HEK293 (cell line): Measurements from ENCODE around the gene DCUN1D2.
A peak's percentile ranks its signal among the peaks of the same experiment; 100 is the strongest.

Experiments
- CTCF ChIA-PET: fragments of 350-600 bp; formaldehyde crosslinking; extraction: SDS; loops from one replicate; lab custom pipeline; 2021; ENCODE audit warnings: antibody characterized with exemption; lab: Yijun Ruan, JAX
- POLR2A ChIA-PET: fragments of 300-600 bp; formaldehyde crosslinking; extraction: SDS; loops from one replicate; lab custom pipeline; 2020; ENCODE audit warnings: antibody characterized with exemption, inconsistent platforms; lab: Yijun Ruan, JAX
- H3K27ac ChIP-seq: fragments of 200-500 bp; sonication (Bioruptor generic); 2 replicates; pipeline ENCODE4 v1.5.1; 2014; ENCODE audit warnings: low read depth, low read length, control low read depth, inconsistent platforms; ENCODE audit errors: extremely low read depth
- H3K36me3 ChIP-seq, 2 experiments: fragments of 200-500 bp in 1 of 2; sonication (Bioruptor generic) in 1 of 2; 1 replicate in 1 of 2; 2 replicates in 1 of 2; pipeline ENCODE4 v1.5.1; 2014 to 2017; ENCODE audit warnings: inconsistent platforms in 2 of 2, low read length in 2 of 2; ENCODE audit not compliant: control insufficient read depth in 2 of 2, insufficient read depth in 1 of 2
- H3K4me1 ChIP-seq: fragments of 200-500 bp; sonication (Bioruptor generic); 2 replicates; pipeline ENCODE4 v1.5.1; 2014; ENCODE audit warnings: mild to moderate bottlenecking, low read length, inconsistent platforms; ENCODE audit not compliant: control insufficient read depth, insufficient read depth
- H3K4me3 ChIP-seq: 2 replicates; pipeline ENCODE4 v1.5.1; 2011; ENCODE audit warnings: low read depth, mild to moderate bottlenecking, control low read depth, low read length, moderate library complexity
- H3K9me3 ChIP-seq: fragments of 200-500 bp; sonication (Bioruptor generic); 2 replicates; pipeline ENCODE4 v1.5.1; 2014; ENCODE audit warnings: low read depth, low read length, inconsistent platforms; ENCODE audit not compliant: control insufficient read depth, insufficient read depth
- BCL11B ChIP-seq: fragments of 450-650 bp; formaldehyde crosslinking; IDR thresholded peaks from 2 replicates; pipeline ENCODE4 v1.5.1; 2016; ENCODE audit warnings: low read depth, missing biosample characterization, missing genetic modification characterization
- EGR2 ChIP-seq: fragments of 450-650 bp; formaldehyde crosslinking; IDR thresholded peaks from 2 replicates; pipeline ENCODE4 v1.5.1; 2016; ENCODE audit warnings: low read depth, missing biosample characterization, missing genetic modification characterization
- HIC1 ChIP-seq: fragments of 450-650 bp; formaldehyde crosslinking; IDR thresholded peaks from 2 replicates; pipeline ENCODE4 v1.5.1; 2016; ENCODE audit warnings: missing biosample characterization, missing genetic modification characterization
- KLF9 ChIP-seq: fragments of 450-650 bp; formaldehyde crosslinking; IDR thresholded peaks from 2 replicates; pipeline ENCODE4 v1.5.1; 2016; ENCODE audit warnings: missing biosample characterization, missing genetic modification characterization, low read depth
- OSR2 ChIP-seq: fragments of 450-650 bp; formaldehyde crosslinking; IDR thresholded peaks from 2 replicates; pipeline ENCODE4 v1.5.1; 2016; ENCODE audit warnings: missing biosample characterization, missing genetic modification characterization
- SP7 ChIP-seq: fragments of 450-650 bp; formaldehyde crosslinking; IDR thresholded peaks from 2 replicates; pipeline ENCODE4 v1.5.1; 2016; ENCODE audit warnings: missing biosample characterization, missing genetic modification characterization
- ZBTB17 ChIP-seq: fragments of 450-650 bp; formaldehyde crosslinking; IDR thresholded peaks from 2 replicates; pipeline ENCODE4 v1.5.1; 2016; ENCODE audit warnings: missing biosample characterization, missing genetic modification characterization
- ZBTB20 ChIP-seq: fragments of 450-650 bp; formaldehyde crosslinking; IDR thresholded peaks from 2 replicates; pipeline ENCODE4 v1.5.1; 2016; ENCODE audit warnings: missing biosample characterization, missing genetic modification characterization
- ZBTB6 ChIP-seq: fragments of 450-650 bp; formaldehyde crosslinking; IDR thresholded peaks from 2 replicates; pipeline ENCODE4 v1.5.1; 2017; ENCODE audit warnings: missing biosample characterization, missing genetic modification characterization
- ZEB2 ChIP-seq: fragments of 450-650 bp; formaldehyde crosslinking; IDR thresholded peaks from 2 replicates; pipeline ENCODE4 v1.5.1; 2016; ENCODE audit warnings: missing biosample characterization, missing genetic modification characterization
- ZFP37 ChIP-seq: fragments of 450-650 bp; formaldehyde crosslinking; IDR thresholded peaks from 2 replicates; pipeline ENCODE4 v1.5.1; 2016; ENCODE audit warnings: missing biosample characterization, missing genetic modification characterization
- ZFP41 ChIP-seq: fragments of 450-650 bp; formaldehyde crosslinking; IDR thresholded peaks from 2 replicates; pipeline ENCODE4 v1.5.1; 2016; ENCODE audit warnings: missing biosample characterization, missing genetic modification characterization, borderline replicate concordance
- ZIC2 ChIP-seq: fragments of 450-650 bp; formaldehyde crosslinking; IDR thresholded peaks from 2 replicates; pipeline ENCODE4 v1.5.1; 2016; ENCODE audit warnings: missing biosample characterization, missing genetic modification characterization
- ZNF132 ChIP-seq: fragments of 450-650 bp; formaldehyde crosslinking; IDR thresholded peaks from 2 replicates; pipeline ENCODE4 v1.5.1; 2017; ENCODE audit warnings: missing biosample characterization, missing genetic modification characterization, borderline replicate concordance
- ZNF140 ChIP-seq: fragments of 450-650 bp; formaldehyde crosslinking; IDR thresholded peaks from 2 replicates; pipeline ENCODE4 v1.5.1; 2016; ENCODE audit warnings: missing biosample characterization, missing genetic modification characterization
- ZNF2 ChIP-seq: fragments of 450-650 bp; formaldehyde crosslinking; IDR thresholded peaks from 2 replicates; pipeline ENCODE4 v1.5.1; 2016; ENCODE audit warnings: missing biosample characterization, missing genetic modification characterization
- ZNF335 ChIP-seq: fragments of 450-650 bp; formaldehyde crosslinking; conservative IDR thresholded peaks from 2 replicates; pipeline ENCODE4 v1.5.1; 2016; ENCODE audit warnings: missing biosample characterization, missing genetic modification characterization
- ZNF341 ChIP-seq: fragments of 450-650 bp; formaldehyde crosslinking; IDR thresholded peaks from 2 replicates; pipeline ENCODE4; 2016; ENCODE audit warnings: low read depth, missing biosample characterization, missing genetic modification characterization
- ZNF394 ChIP-seq: fragments of 450-650 bp; formaldehyde crosslinking; IDR thresholded peaks from 2 replicates; pipeline ENCODE4 v1.5.1; 2016; ENCODE audit warnings: missing biosample characterization, missing genetic modification characterization, mild to moderate bottlenecking, moderate library complexity, borderline replicate concordance
- ZNF423 ChIP-seq: fragments of 450-650 bp; formaldehyde crosslinking; IDR thresholded peaks from 2 replicates; pipeline ENCODE4 v1.5.1; 2016; ENCODE audit warnings: missing biosample characterization, missing genetic modification characterization
- ZNF426 ChIP-seq: fragments of 450-650 bp; formaldehyde crosslinking; IDR thresholded peaks from 2 replicates; pipeline ENCODE4 v1.5.1; 2017; ENCODE audit warnings: missing biosample characterization, missing genetic modification characterization, mild to moderate bottlenecking, inconsistent platforms, moderate library complexity
- ZNF473 ChIP-seq: fragments of 450-650 bp; formaldehyde crosslinking; IDR thresholded peaks from 2 replicates; pipeline ENCODE4 v1.5.1; 2017; ENCODE audit warnings: missing biosample characterization, missing genetic modification characterization
- ZNF514 ChIP-seq: fragments of 450-650 bp; formaldehyde crosslinking; IDR thresholded peaks from 2 replicates; pipeline ENCODE4 v1.5.1; 2016; ENCODE audit warnings: missing biosample characterization, missing genetic modification characterization
- ZNF561 ChIP-seq: fragments of 450-650 bp; IDR thresholded peaks from 2 replicates; pipeline ENCODE4 v1.5.1; 2018; ENCODE audit warnings: missing biosample characterization, missing genetic modification characterization, borderline replicate concordance
- ZNF571 ChIP-seq: fragments of 450-650 bp; formaldehyde crosslinking; IDR thresholded peaks from 2 replicates; pipeline ENCODE4 v1.5.0; 2017; ENCODE audit warnings: missing biosample characterization, missing genetic modification characterization
- ZNF596 ChIP-seq: fragments of 450-650 bp; IDR thresholded peaks from 2 replicates; pipeline ENCODE4 v1.5.0; 2018; ENCODE audit warnings: missing biosample characterization, mild to moderate bottlenecking, missing genetic modification characterization, moderate library complexity
- ZNF600 ChIP-seq: fragments of 450-650 bp; formaldehyde crosslinking; IDR thresholded peaks from 2 replicates; pipeline ENCODE4 v1.5.1; 2016; ENCODE audit warnings: missing biosample characterization, missing genetic modification characterization
- ZNF629 ChIP-seq: fragments of 450-650 bp; formaldehyde crosslinking; IDR thresholded peaks from 2 replicates; pipeline ENCODE4 v1.5.1; 2017; ENCODE audit warnings: missing biosample characterization, missing genetic modification characterization
- ZNF639 ChIP-seq: fragments of 450-650 bp; formaldehyde crosslinking; IDR thresholded peaks from 2 replicates; pipeline ENCODE4 v1.5.1; 2016; ENCODE audit warnings: missing biosample characterization, missing genetic modification characterization
- ZNF792 ChIP-seq: fragments of 450-650 bp; formaldehyde crosslinking; IDR thresholded peaks from 2 replicates; pipeline ENCODE4 v1.5.1; 2016; ENCODE audit warnings: missing biosample characterization, missing genetic modification characterization
- ZSCAN16 ChIP-seq: fragments of 450-650 bp; formaldehyde crosslinking; IDR thresholded peaks from 2 replicates; pipeline ENCODE4 v1.5.1; 2016; ENCODE audit warnings: missing biosample characterization, missing genetic modification characterization
- ZSCAN30 ChIP-seq: fragments of 450-650 bp; IDR thresholded peaks from 2 replicates; pipeline ENCODE4 v1.5.1; 2018; ENCODE audit warnings: missing biosample characterization, mild to moderate bottlenecking, missing genetic modification characterization, moderate library complexity

DCUN1D2 gene

GRCh38 chr13:113491418-113491883 is 940 bp upstream of the DCUN1D2 start (continued):
- TF ChIP-seq ZBTB6 (tag by site-specific recombination): no peak
- TF ChIP-seq ZSCAN16 (tag by site-specific recombination): no peak
- TF ChIP-seq, all 188 proteins: peak for 13

- no peaks in the 10 kb centered on the region for H3K9me3 ChIP-seq
- ChIA-PET POLR2A (interaction anchor here (0.7 to 1.1 kb wide), 3 partner anchors 8 to 15 kb away, joined by 3 to 4 read pairs (median 3); no protein-coding TSS in a partner anchor), CTCF (interaction anchor here (0.5 to 1.7 kb wide), 4 partner anchors 12 to 558 kb away, joined by 3 to 4 read pairs (median 4); no protein-coding TSS in a partner anchor)
- peaks cover 3 to 7% of the 10 kb centered on the region in 2 experiments; a peak in 2 of 3 replicates for H3K36me3 ChIP-seq
- H3K27ac ChIP-seq: peak overlapping the region; percentile 74
- peak overlapping the region; percentile 80 for H3K4me3 ChIP-seq
- peaks cover 16% of the 10 kb centered on the region for H3K4me1 ChIP-seq
- 0 out of 2 replicates have a peak, but pooled peaks have one; percentile 18 for TF ChIP-seq ZNF423 (tag by site-specific recombination)
- TF ChIP-seq ZBTB20 (tag by site-specific recombination): peak; percentile 77; the same call in 1 of the 2 replicates
- peak; percentile 82 for TF ChIP-seq ZNF600 (tag by site-specific recombination)
- TF ChIP-seq ZIC2: peak; percentile 84
- TF ChIP-seq ZNF341 (tag by site-specific recombination): peak; percentile 86
- TF ChIP-seq ZFP37: peak; percentile 64
- peak; percentile 32; the same call in 1 of the 2 replicates for TF ChIP-seq ZNF394 (tag by site-specific recombination)
- no peak for TF ChIP-seq HIC1 (tag by site-specific recombination)
- TF ChIP-seq ZSCAN30 (tag by site-specific recombination): no peak
- no peak for TF ChIP-seq BCL11B (tag by site-specific recombination)
- no peak for TF ChIP-seq ZNF140 (tag by site-specific recombination)
- no peak for TF ChIP-seq ZNF514 (tag by site-specific recombination)
- no peak for TF ChIP-seq ZNF561 (tag by site-specific recombination)
- no peak for TF ChIP-seq ZNF639 (tag by site-specific recombination)
- TF ChIP-seq ZNF473 (tag by site-specific recombination): no peak
- peak; percentile 38; the same call in 1 of the 2 replicates for TF ChIP-seq KLF9 (tag by site-specific recombination)
- no peak for TF ChIP-seq ZFP41 (tag by site-specific recombination)
- TF ChIP-seq ZBTB17 (tag by site-specific recombination): peak; percentile 97
- peak; percentile 29; the same call in 1 of the 2 replicates for TF ChIP-seq ZEB2 (tag by site-specific recombination)
- TF ChIP-seq ZNF571: no peak
- TF ChIP-seq ZNF426 (tag by site-specific recombination): no peak
- TF ChIP-seq ZNF2 (tag by site-specific recombination): 0 out of 2 replicates have a peak, but pooled peaks have one; percentile 55
- 0 out of 2 replicates have a peak, but pooled peaks have one; percentile 47 for TF ChIP-seq SP7
- peak; percentile 77 for TF ChIP-seq ZNF335 (tag by site-specific recombination)
- peak; percentile 43; the same call in 1 of the 2 replicates for TF ChIP-seq EGR2
- no peak for TF ChIP-seq ZNF596 (tag by site-specific recombination)
- no peak for TF ChIP-seq ZNF132 (tag by site-specific recombination)
- TF ChIP-seq ZNF792 (tag by site-specific recombination): no peak
- peak; percentile 76 for TF ChIP-seq ZNF629 (tag by site-specific recombination)
- no peak for TF ChIP-seq OSR2 (tag by site-specific recombination)
These were observed 689 bp downstream of the DCUN1D2 start for GRCh38 chr13:113489549-113490495.
